Measurements from ENCODE around the gene SP110.

Gene SP110

DNA sequence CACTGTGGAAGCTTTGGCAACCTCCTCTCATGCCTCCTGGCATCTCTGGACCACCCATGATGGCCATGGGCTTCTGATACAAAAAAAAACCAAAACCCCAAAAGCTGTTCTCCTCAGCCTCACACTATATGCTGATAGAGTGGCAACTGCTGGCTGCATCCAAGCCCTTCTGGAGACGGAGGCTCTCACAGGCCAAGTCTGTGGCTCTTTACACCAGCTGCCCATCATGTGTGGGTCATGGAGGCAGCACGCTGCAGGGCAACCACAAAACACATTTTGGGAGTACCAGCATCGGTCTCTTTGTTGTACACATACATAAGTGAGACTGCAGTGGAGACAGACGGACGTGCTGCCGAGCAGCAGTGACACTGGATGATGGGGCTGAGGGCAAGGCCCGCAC, 45.3 kb downstream of the SP110 start (continued):
- TF ChIP-seq, protein P1, sequence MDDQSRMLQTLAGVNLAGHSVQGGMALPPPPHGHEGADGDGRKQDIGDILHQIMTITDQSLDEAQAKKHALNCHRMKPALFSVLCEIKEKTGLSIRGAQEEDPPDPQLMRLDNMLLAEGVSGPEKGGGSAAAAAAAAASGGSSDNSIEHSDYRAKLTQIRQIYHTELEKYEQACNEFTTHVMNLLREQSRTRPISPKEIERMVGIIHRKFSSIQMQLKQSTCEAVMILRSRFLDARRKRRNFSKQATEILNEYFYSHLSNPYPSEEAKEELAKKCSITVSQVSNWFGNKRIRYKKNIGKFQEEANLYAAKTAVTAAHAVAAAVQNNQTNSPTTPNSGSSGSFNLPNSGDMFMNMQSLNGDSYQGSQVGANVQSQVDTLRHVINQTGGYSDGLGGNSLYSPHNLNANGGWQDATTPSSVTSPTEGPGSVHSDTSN (CRISPR knock-in tag; IDR thresholded peaks at IDR 0.05), result no peak
- TF ChIP-seq ZNF354C (tag by site-specific recombination; IDR thresholded peaks at IDR 0.05; ENCODE audit: borderline replicate concordance, low read depth) (no peak), ZBTB26 (tag by site-specific recombination; optimal IDR thresholded peaks at IDR 0.05) (no peak), ZNF391 (tag by site-specific recombination; IDR thresholded peaks at IDR 0.05; ENCODE audit: borderline replicate concordance, low read depth) (no peak), ZNF426 (tag by site-specific recombination; IDR thresholded peaks at IDR 0.05) (no peak), YY2 (tag by site-specific recombination; IDR thresholded peaks at IDR 0.05) (no peak), TRIM28 (IDR thresholded peaks at IDR 0.05; ENCODE audit: borderline replicate concordance, low read length) (no peak), ZNF274 (IDR thresholded peaks at IDR 0.05; ENCODE audit: low read length) (no peak), ZNF274 (tag by site-specific recombination; IDR thresholded peaks at IDR 0.05; ENCODE audit: borderline replicate concordance) (no peak)
- TF ChIP-seq, protein P2, sequence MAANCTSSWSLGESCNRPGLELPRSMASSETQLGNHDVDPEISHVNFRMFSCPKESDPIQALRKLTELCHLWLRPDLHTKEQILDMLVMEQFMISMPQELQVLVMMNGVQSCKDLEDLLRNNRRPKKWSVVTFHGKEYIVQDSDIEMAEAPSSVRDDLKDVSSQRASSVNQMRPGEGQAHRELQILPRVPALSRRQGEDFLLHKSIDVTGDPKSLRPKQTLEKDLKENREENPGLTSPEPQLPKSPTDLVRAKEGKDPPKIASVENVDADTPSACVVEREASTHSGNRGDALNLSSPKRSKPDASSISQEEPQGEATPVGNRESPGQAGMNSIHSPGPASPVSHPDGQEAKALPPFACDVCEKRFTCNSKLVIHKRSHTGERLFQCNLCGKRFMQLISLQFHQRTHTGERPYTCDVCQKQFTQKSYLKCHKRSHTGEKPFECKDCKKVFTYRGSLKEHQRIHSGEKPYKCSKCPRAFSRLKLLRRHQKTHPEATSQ (tag by site-specific recombination; IDR thresholded peaks at IDR 0.05), result no peak

GRCh38 chr2:230172852-230173251, 46.9 kb downstream of the SP110 start:
- ChIA-PET POLR2A (no interaction called here), CTCF (interaction anchor here (1.1 kb wide), 1 partner anchor 165 kb away, joined by 3 read pairs; no protein-coding TSS in a partner anchor)
- Histone ChIP-seq H3K9me3 (ENCODE audit: control insufficient read depth, insufficient read depth, low read depth, low read length) (no peaks in the 10 kb centered on the region), H3K27ac (ENCODE audit: extremely low read depth, low read depth, low read length) (no peak overlapping the region), H3K4me1 (ENCODE audit: control insufficient read depth, insufficient read depth, low read length) (no peaks in the 10 kb centered on the region), H3K36me3 (ENCODE audit: control insufficient read depth in 2 of 2, insufficient read depth in 1 of 2, low read length in 2 of 2) (peaks cover 0 to 4% of the 10 kb centered on the region in 2 experiments; a peak in 1 of 3 replicates), H3K4me3 (ENCODE audit: low read depth, low read length) (no peak overlapping the region)
- TF ChIP-seq ZNF488 (tag by site-specific recombination; IDR thresholded peaks at IDR 0.05), result no peak
- TF ChIP-seq ZNF140 (tag by site-specific recombination; IDR thresholded peaks at IDR 0.05), result no peak
- TF ChIP-seq ZNF16 (tag by site-specific recombination; IDR thresholded peaks at IDR 0.05; ENCODE audit: low read depth), result no peak
- no peak for TF ChIP-seq ZNF175 (tag by site-specific recombination; IDR thresholded peaks at IDR 0.05)
- TF ChIP-seq ZNF624 (tag by site-specific recombination; IDR thresholded peaks at IDR 0.05), result no peak
- no peak for TF ChIP-seq OVOL3 (tag by site-specific recombination; IDR thresholded peaks at IDR 0.05)
- TF ChIP-seq, protein P3, sequence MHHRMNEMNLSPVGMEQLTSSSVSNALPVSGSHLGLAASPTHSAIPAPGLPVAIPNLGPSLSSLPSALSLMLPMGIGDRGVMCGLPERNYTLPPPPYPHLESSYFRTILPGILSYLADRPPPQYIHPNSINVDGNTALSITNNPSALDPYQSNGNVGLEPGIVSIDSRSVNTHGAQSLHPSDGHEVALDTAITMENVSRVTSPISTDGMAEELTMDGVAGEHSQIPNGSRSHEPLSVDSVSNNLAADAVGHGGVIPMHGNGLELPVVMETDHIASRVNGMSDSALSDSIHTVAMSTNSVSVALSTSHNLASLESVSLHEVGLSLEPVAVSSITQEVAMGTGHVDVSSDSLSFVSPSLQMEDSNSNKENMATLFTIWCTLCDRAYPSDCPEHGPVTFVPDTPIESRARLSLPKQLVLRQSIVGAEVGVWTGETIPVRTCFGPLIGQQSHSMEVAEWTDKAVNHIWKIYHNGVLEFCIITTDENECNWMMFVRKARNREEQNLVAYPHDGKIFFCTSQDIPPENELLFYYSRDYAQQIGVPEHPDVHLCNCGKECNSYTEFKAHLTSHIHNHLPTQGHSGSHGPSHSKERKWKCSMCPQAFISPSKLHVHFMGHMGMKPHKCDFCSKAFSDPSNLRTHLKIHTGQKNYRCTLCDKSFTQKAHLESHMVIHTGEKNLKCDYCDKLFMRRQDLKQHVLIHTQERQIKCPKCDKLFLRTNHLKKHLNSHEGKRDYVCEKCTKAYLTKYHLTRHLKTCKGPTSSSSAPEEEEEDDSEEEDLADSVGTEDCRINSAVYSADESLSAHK (tag by site-specific recombination; IDR thresholded peaks at IDR 0.05), result no peak
- no peak for TF ChIP-seq ZNF501 (tag by site-specific recombination; IDR thresholded peaks at IDR 0.05)
- no peak for TF ChIP-seq ZNF785 (tag by site-specific recombination; IDR thresholded peaks at IDR 0.05)
- no peak for TF ChIP-seq ZNF610 (tag by site-specific recombination; IDR thresholded peaks at IDR 0.05; ENCODE audit: borderline replicate concordance)
- TF ChIP-seq, protein P4, sequence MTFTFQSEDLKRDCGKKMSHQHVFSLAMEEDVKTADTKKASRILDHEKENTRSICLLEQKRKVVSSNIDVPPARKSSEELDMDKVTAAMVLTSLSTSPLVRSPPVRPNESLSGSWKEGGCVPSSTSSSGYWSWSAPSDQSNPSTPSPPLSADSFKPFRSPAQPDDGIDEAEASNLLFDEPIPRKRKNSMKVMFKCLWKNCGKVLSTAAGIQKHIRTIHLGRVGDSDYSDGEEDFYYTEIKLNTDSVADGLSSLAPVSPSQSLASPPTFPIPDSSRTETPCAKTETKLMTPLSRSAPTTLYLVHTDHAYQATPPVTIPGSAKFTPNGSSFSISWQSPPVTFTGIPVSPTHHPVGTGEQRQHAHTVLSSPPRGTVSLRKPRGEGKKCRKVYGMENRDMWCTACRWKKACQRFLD (tag by site-specific recombination; IDR thresholded peaks at IDR 0.05), result no peak
- TF ChIP-seq ZBTB7A (tag by site-specific recombination; IDR thresholded peaks at IDR 0.05; ENCODE audit: low read depth), result no peak
- TF ChIP-seq HOXD13 (CRISPR knock-in tag; IDR thresholded peaks at IDR 0.05; ENCODE audit: borderline replicate concordance), result no peak
- no peak for TF ChIP-seq ZNF239 (tag by site-specific recombination; IDR thresholded peaks at IDR 0.05)
- TF ChIP-seq ZIC2 (tag by site-specific recombination; IDR thresholded peaks at IDR 0.05), result no peak
- TF ChIP-seq BCL11B (tag by site-specific recombination; IDR thresholded peaks at IDR 0.05; ENCODE audit: low read depth), result no peak
- TF ChIP-seq ZNF391 (tag by site-specific recombination; IDR thresholded peaks at IDR 0.05; ENCODE audit: borderline replicate concordance, low read depth), result no peak
- TF ChIP-seq, protein P5, sequence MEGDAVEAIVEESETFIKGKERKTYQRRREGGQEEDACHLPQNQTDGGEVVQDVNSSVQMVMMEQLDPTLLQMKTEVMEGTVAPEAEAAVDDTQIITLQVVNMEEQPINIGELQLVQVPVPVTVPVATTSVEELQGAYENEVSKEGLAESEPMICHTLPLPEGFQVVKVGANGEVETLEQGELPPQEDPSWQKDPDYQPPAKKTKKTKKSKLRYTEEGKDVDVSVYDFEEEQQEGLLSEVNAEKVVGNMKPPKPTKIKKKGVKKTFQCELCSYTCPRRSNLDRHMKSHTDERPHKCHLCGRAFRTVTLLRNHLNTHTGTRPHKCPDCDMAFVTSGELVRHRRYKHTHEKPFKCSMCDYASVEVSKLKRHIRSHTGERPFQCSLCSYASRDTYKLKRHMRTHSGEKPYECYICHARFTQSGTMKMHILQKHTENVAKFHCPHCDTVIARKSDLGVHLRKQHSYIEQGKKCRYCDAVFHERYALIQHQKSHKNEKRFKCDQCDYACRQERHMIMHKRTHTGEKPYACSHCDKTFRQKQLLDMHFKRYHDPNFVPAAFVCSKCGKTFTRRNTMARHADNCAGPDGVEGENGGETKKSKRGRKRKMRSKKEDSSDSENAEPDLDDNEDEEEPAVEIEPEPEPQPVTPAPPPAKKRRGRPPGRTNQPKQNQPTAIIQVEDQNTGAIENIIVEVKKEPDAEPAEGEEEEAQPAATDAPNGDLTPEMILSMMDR (tag by site-specific recombination; IDR thresholded peaks at IDR 0.05), result no peak

All from HEK293 (cell line).